GM21515 (cell line): Measurements from ENCODE around the gene CFDP1.

Experiments
- ATAC-seq: cut with Tn5 transposase; IDR thresholded peaks from one replicate; pipeline ENCODE4 v1.9.1; 2021; ENCODE audit not compliant: unreplicated experiment

CFDP1 gene

DNA sequence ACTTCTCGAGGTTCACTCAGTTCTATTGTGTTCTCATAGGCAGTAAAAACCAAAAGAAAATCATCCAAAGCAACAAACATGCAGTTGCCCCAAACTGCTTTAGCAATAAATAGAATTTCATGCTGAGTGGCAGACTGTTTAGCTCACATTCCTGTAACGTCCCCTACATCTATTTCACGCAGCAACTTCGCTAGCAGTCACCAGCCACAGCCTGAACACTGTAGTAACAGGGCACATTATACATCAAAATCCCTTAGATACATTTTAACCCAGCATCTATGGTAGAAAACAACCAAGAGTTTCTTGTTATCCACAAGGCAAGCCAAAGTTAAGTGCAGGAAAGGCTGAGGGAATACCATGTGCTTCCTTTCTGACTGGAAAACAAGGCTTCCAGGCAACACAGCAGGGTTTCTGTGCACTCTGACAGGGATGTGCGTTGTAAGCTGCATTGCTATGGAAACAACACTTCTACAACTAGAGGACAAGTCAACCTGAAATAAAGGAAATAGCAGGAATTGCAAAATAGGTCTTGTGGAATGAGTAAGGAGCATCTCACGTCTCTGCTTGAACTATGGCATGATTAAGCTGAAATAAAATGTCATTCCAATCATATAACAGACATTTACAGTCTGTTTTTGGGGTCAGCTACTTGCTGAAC, 55.4 kb downstream of the CFDP1 start:
- ATAC-seq: no peak

DNA sequence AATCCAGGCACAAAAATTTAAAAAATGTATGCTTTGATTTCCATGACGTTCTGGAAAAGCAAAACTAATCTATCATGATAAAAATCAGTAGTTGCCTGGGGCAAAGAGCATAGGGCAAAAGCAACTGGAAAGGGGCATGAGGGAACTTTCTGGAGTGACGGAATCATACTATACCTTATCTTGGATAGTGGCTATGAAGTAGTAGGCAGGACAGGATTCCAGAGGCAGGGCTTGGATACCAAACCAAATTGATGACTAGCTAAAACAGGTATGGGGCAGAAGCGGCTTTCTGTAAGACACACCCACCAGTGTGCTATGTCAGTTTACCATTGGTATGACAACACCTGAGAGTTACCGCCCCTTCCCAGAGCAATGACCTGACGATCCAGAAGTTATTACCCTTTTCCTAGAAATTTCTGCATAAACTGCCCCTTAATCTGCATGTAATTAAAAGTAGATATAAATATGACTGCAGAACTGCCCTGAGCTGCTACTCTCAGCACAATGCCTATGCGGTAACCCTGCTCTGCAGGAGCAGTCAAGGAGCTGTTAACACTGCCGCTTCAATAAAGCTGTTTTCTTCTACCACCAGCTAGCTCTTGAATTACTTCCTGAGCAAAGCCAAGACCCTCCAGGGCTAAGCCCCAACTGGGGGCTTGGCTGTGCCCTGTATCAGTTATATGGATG, 56.7 kb downstream of the CFDP1 start:
- no peak for ATAC-seq

DNA sequence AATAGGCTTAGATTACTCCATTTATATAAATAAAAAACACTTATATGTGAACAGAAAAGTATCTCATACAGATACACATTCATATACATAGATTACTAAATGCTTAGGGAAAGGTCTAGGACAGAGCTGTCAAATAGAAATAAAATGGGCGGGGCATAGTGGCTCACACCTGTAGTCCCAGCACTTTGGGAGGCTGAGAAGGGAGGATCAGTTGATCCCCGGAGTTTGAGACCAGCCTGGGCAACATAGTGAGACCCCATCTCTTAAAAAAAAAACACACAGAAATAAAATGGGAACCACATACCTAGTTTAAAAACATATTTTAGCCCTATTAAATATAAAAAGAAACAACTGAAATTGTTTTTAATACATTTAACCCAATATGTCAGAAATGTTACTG, 58.9 kb downstream of the CFDP1 start:
- ATAC-seq: no peak

DNA sequence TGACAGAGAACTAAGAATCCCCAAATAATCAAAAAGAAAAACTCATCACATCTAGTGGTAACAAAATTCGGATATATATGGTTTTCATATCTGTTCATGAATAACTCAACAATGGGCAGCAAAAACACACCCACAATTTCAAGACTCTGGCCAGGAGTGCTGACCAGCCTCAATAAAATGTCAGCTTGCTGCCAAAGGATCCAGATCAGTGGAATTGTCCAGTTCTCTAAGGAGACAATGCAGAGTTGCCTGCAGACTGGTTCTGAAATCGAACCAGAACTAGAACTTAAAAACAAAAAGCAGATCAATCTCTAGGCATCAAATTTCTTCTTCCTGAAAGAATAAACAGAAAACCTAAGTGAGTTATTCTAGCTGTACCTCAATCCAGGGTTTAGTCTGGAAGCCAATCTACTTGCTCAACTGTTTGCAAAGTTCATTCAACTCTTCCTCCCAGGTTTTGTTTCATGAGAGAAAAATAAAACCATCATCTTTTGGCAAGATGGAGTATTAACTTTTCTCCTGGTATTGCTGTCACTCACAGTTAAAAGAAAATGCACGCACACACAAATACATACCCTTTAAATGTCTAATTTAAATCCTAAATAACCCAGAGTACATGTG, 61.0 kb downstream of the CFDP1 start:
- ATAC-seq: no peak

DNA sequence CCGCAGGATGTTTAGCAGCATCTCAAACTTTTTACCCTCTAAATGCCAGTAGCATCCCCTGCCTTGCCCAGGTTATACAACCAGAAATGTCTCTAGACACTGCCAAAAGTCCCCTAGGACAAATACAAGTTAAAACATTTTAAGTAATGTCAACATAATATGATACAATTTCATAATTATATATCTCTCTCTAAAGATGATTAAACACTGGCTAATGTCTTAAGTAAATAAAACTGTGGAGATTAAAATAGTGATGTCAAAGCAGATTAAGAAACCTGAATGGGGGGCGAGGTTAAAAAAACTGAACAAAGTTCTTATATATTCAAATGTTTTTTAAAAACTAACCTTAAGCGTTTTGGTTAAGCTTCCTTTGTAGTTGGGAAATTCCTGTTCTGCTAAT, 62.1 kb downstream of the CFDP1 start:
- ATAC-seq: no peak

DNA sequence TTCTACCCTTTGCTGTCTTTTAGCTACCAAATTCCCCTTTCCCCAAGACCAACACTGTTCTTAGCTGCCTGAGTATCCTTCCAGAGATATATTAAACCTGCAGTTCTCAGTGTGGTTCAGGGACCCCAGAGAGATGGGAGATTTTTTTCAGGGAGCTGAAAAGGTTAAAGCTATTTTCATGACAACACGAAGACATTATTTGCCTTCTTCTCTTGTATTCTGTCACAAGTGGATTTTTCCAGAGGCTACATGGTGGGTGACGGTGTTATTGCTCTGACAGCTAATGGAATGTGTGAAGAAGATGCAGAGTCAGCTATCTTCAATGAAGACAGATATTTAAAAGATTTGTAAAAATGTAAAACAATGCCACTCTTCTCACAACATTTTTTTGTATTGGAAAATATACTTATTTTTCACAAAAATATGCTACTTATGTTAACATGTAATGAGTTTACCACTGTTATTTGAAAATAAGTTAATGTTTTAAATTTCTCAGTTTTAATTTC, 69.0 kb downstream of the CFDP1 start:
- no peak for ATAC-seq

DNA sequence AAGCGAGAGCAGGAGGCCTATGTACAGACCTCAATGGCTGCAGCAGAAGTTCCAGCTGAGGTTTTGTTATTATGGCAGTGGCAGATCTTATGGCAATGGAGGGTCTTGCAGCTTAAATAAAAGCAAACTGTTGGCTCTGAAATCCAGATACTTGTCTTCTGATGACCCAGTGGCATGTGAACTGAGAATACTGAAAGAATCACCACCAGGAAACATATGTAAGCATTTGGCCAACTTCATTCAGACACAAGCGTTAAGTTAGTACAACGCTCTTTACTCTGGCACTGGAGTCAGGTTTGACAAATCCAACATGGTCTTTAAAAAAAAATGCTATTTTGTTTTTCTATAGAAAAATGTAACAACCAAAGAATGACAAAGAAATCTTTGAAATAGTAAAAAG, 70.5 kb downstream of the CFDP1 start:
- ATAC-seq: no peak

DNA sequence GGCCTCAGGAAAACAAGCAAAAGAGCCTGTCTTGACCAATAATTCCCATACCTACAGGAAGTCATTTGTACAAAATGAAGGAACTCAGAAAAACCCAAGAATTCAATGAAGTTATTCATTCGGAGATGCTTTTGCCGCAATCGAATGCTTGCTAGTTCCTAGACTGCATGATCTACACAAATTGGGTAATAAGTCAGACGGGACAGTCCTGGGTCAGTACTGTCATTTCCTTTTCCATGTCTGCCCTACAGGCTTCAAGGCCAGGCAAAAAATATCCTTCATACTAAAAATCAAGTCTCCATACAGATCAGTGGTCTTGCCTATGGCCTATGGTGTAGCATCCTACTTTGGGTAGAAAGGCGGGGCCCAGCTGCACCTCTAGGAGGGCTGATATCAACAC, 71.4 kb downstream of the CFDP1 start:
- ATAC-seq: no peak

DNA sequence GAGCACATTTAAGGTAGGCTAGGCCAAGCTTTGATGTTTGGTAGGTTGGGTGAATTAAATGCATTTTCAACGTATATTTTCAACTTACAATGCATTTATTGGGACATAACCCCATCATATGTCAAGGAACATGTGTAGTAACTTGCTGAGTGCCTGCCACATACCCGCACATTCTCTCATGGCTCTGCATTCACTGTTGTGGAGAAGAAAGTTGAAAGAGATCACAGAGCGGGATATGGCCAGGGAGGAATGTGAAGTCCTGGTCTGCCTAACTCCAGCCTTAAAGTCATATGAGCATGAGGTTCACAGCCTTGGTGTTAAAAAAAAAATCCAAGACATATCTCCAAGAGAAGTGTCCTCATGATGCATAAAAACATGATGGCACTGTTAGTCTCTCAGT, 79.1 kb downstream of the CFDP1 start:
- no peak for ATAC-seq

DNA sequence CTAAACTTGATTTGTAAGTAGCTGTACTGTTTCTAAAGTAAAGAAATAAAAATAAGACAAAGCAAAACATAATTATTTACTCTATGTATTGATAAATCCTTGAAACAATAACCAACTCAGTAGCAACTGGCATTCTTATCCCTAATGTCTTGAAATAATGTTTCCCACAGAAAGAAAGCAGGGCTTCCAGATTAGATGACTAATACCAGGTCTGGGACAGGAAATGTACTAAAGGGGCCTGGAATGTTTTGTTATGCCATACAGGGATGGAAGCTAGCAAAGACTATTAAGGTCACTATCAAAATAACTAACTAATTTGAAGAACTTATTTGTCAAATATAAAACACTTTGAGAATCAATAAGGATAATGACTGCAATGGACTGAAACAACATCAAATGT, 82.1 kb downstream of the CFDP1 start:
- no peak for ATAC-seq

DNA sequence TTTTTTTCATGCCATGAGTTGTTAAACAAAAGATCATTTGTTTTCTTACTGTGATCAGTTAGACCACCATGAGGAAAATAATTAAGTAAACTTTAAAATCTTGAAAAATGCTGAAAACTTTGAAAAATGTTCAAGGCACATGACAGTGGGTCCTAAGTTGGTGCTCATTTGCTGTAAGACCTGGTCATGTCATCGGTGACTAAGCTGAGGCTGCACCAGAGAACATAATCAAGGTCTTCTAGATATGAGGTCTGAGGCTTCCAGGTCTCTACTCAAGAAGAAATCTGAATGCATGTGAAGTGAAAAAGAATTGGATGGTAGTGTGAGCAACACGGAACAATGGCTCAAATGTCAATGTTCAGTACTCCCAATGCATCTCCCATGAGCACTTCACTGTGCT, 87.6 kb downstream of the CFDP1 start:
- ATAC-seq: no peak

DNA sequence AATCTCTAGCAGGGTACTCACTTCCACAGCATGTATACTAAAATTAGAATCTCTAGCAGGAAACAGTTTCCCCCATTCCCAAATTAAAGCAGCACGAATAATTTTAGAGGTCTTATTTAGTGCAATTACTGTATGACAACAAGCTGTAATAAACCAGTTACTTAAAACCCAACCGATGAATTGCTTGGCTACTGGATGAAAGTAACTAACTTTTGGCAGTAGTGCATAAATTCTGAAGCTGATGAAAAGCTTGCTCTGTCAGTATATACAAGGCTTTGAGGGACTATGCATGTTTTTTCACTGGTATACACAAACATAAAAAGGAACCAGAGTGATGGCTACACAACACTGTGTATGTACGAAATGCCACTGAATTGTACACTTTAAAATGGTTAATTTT, 89.4 kb downstream of the CFDP1 start:
- ATAC-seq: no peak

DNA sequence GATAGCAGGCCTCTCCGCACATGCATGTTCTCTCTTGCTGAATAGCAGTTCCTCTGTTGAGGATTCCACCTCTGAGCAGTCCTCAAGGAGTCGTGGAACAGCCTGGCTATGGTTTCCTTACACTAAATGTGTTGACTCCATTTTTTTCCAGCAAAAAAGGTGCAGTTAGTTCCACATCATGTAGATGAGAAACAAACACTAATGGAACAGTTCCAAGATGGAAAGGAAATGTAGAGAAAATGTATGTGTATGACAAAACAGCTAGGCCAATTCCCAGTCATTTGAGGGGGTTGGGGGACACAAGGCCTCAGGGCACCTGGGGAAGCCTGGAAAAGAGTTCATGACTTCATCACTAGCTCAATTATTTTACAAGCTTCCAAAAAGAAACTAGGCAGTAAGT, 90.0 kb downstream of the CFDP1 start:
- no peak for ATAC-seq

DNA sequence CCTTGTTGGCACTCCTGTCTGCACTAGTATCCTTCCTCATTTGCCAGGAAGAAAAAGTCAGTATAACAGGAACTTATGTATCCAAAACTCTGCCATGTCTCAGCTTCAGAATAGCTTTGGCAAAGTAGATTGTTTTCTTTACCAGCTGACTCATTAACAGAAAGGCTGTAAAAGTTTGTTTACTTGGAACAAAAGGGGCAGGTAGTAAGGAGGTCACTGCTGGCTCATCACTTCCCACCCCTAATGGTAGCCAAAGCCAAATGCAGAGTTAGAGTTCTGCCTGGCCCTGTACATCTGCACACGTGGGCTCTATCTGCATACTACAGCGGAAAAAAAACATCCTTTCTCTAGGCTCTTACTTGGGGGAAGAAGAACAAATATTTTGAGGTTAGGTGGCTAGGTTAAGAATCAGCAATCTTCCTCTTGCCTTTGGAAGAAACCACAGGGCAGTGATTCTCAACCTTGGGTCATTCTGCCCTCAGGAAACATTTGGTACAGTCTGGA, 90.9 kb downstream of the CFDP1 start:
- no peak for ATAC-seq

DNA sequence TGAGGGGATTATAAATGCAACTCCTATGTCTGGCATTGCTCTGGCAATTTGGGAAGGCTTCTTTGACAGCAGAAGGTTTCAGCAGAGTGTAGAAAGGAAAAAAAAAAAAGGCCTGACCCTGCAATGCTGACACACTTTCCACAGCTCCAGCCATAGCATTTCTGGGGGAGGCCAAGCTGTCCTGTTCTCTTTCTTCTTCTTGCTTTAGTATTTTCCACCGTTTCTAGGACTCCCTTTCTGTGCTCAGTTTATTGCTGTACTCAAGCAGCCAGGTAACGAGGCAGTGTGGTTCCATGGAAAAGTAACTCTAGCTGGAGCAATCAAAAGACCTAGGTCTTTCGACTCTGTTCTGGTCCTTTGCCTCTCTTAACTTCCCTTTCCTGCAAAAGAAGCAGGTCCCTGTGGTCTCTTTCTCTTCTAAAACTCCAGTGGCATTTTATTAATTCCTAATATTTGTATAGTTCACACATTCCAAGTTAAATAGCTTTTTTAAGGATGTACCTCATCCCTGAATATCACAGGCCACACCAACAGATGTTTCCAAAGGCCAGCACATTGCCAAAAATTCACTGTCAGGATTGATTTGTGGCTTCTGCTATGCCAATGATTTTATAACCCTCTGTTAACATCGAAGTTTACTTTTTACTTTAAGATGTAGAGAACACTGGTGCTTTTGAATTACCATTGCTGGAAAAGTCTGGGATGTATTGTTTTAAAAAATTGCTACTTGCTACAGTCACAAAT, 91.6 kb downstream of the CFDP1 start:
- ATAC-seq: no peak

DNA sequence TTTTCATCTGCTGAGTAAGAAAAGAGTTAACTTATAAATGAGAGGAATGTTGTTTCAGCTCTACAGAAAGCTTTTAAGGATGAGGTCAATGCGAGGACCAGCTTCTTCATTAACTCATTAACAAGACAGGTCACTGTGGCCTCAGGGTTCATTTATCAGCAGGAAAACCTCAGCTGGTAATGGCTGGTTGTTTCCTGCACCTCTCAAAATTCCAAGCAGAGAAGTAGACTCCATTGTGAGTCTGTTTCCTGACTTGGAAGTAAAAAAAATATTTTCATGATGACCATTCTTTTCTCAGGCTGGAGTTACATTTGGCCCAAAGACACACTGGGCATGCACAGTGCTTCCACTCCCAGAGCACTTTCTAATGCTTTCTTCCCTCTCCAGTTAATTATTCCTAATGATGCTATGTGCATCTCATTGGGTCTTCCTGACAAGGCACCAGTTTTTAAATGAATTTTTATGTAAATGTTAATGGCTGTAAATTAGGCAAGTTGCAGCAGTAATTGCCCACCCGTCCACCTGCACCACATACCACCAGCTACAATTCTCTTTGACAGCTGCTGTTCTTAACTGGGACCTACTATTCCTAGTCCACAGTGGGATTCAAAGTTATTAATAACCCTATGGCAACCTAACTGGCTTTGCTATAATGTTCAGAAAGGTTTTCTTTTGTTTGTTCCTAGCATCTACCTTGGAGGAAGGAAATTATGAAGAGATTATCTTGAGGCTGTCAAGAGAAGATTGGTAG, 92.4 kb downstream of the CFDP1 start:
- ATAC-seq: no peak

DNA sequence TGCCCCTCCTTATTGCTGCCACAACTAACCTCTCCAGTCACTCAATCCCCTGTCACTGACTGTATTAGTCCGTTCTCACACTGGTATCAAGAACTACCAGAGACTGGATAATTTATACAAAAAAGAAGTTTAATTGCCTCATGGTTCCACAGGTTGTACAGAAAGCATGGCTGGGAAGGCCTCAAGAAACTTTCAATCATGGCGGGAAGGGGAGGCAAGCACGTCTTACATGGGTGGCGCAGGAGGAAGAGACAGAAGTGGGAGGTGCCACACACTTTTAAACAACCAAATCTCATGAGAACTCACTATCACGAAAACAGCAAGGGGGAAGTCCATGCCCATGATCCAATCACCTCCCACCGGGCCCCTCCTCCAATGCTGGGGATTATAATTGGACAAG, 95.9 kb downstream of the CFDP1 start:
- ATAC-seq: no peak

DNA sequence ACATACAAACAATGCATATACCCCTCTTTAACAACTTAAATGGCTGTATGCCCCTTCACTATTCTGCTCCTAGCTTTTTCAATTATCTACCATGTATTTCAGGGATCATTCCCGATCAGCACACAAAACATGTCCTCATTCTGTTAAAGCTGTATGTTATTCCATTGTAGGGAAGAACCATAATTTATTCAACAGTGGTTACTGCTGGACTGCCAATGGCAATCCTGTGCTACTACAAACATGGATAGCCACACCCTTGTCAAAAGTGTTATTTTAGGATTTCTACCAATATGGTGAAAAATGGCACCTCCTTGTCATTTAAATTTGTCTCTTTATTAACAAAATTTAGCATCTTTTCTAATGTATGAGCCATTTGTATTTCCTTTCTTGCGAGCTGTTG, 96.8 kb downstream of the CFDP1 start:
- no peak for ATAC-seq

DNA sequence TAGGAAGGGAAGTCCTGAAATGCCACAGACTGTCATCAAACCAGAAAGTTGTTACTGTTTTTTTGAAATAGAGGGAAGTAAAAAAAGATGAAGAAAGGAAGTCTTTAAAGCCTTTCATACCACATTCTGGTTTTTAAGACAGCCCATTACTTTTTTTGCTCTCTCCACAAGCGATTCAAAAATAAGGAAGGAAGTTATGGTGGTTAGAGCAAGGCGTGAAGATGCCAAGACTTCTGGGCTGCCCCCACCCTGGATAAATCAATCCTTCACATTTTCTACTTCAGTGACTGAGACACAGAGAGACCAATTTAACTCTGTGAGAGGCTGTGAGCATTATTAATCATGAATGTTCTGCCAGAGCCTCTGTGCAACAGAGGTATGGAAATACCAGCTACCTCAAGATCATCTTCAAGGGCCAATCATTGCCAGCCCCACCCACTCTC, 99.6 kb downstream of the CFDP1 start:
- ATAC-seq: no peak

DNA sequence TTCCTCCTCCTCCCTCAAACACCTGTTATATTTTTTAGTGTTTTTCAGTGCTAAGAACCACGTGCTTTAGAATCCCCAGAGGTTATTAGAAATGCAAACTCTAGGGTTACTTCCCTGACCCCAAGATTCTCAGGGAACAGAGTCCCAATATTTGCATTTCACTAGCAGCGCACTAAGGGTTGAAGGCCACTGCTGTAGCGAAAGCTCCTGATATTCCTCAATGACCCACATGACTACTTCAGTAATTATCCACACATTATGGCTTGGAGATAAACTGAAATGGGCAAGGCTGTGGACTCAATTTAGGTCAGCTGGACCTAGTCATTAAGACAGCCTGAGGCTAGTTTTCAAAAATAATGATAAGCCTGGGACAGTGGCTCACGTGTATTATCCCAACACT, 103.4 kb downstream of the CFDP1 start:
- ATAC-seq: no peak

DNA sequence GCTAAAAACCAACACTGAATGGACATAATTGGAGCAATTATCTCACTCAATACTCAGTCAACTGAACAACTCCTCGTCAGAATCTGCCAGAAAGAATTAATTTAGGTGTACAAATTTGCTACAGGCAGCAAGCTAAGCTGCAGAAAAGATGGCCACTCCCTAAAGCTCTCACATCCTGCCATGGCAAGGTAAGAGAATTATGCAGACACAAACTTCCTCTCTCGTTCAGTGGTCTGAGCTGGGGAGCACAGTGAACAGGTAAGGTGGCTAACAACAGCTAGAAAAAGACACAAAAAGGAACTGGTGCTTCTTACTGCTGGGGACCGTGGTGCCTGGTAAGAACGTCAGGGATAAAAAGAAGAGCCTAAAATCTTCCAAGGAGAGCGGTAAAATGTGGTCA, 107.0 kb downstream of the CFDP1 start:
- no peak for ATAC-seq
